ENCODE data around the gene SLC16A4.
A peak's percentile ranks its signal among the peaks of the same experiment; 100 is the strongest.

The SLC16A4 gene

DNA sequence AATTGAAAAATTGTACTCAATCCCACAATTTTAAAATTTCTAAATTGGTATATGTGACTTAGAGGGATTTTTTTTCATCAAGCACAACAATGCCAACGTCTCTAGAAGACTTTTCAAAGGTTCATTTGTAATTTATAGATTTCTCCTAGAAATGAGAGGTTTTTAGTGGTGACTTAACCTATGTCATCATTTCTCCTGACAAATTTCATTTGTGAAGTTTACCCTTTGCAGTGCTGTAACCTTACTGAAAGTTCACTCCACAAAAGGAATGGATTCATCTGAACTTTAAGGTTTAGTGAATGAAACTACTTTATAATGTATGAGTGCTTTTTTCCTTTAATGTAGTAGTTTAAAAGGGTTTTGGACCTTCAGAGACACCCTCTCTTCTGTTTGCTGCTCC, 35.5 kb downstream of the SLC16A4 start:
- no peak for DNase-seq

DNA sequence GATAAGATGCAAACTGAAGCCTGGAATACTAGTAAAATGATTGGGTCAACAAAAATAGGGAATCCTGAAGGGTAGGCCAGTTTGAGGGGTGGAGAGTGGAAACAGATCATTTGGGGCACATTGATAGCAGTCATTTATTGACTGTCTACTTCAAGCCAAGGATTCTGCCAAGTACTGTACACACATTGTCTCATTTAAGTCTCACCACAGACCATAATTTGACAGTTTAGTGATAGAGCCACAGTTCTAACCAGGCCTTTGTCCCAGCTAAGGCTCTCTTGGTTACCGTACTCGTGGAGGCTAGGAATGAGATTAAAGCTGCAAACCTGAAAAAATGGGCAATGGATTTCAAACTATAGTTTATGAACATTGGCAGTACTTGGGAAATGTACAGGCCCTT, 40.5 kb downstream of the SLC16A4 start:
- DNase-seq, result no peak

DNA sequence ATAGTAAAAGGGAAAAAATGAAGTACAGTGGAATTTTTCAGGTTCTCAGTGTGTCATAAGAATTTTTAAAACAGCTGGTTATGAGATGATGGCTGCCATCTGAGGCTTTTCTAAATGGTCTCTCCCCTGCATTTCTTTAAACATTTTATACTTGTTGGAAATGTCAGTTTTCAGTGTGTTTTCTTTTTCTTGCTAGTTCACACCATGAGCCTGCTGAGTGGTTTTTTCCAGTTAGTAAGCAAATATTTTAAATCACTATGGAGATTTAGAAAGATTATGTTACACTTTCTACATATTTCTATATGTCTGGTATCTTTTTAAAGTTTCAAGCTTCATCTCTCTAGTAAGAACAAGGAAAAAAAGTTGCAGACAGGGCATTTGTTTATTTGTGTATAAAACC, 42.1 kb downstream of the SLC16A4 start:
- no peak for DNase-seq

DNA sequence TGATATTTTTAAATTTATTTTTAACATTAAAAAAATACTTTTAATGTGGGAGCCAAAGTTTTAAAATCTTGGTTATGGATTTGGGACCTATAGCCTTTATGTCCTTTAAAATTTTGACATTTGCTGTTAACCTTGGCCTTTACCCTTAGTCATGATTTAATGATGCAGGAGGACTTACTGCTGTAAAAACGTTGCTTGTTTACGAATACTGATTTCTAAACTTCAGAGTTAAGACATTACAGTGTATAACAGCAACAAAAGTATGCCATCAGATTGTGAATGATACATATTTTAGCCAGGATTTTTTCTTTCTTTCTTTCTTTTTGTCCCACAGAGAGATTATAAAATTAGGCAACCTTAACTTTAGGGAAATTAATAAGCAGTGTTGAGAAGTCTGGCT, 42.8 kb downstream of the SLC16A4 start:
- DNase-seq, result no peak

DNA sequence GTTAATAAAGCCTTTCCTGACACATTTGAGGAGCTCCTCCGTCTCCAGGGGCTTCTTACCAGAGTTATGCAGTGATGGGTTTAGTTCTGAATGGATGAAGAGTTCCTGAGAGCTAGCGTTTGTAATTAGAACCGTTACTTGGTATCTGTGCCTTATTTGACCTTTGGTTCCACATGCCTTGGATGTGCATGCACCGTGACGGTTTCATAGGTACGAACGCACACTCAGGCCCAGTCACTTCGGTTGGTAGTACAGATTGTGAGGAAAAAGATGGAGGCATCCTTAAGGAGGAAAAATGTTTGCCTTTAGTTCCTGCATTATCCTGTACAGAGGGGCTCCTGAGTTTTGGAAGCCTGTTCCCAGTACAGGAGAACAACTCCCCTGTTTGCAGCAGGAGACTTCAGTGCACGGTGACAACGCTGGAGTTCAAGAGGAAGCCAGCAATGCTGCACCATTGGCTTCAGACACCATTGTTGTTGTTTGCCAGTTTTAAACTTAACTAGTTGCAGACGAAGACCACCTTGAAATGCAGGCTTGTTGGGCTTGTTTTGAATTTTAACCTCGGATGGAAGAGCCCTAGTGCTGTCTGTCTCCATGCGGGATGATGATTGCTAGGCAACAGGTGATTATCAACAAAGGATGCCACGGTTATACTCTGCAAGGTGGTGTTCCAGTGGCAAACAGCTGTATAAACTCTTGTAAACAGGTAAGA, 43.5 kb downstream of the SLC16A4 start:
- no peak for DNase-seq

DNA sequence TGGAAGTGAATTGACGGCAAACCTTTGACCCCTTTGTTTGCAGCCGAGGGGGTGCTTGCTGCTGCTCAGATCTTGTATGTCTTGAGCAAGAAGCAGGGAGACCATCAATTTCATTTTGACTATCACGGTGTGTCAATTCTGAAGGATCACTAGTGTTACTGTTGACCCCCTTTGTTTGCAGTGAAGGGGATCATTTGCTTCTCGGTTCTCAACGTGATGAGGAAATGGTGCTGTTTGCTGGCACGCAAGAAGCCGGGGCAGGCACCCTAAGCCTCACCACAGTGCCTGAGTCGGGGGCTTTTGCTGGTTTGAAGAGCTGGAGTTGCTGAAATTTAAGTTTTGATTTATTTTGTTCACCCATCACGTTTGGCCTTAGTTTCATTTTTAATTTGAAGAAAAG, 44.1 kb downstream of the SLC16A4 start:
- DNase-seq, result no peak

DNA sequence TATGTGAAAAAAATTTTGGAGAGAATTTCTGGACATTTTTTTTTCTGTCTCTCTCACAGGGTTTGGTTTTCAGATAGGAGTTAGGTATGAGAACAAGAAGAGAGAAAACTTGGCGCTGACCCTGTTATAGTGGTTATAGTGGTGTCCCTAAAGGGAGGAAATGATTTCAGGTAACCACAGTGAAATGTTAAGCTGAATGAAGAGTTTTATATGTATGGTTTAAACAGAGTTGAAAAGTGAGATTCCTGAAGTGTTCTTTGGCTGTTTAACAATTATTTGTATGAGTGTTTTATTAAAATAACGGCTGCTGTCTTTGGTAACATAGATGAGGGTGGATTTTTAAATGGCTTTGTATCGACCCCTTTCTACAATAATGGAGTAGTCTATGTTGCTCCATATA, 45.3 kb downstream of the SLC16A4 start:
- DNase-seq, result no peak

DNA sequence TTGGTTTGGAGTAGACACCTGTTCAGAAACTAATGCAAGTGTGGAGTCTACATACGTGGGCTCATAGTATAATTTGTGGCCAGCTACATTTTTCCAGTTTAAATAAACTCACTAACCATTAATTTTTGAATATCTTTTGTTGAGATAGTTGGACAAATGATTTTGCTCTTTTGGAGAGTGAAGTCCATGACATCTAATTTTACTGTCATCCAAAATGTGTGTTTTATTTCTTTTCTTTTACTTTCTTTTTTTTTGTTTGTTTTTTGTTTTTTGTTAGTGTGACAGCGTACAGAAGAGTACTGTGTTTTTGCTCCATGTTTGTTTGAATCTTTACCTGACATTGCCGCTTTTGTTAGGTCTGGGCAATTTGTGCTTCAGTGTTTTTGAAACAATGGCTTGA, 46.7 kb downstream of the SLC16A4 start:
- DNase-seq, result no peak

DNA sequence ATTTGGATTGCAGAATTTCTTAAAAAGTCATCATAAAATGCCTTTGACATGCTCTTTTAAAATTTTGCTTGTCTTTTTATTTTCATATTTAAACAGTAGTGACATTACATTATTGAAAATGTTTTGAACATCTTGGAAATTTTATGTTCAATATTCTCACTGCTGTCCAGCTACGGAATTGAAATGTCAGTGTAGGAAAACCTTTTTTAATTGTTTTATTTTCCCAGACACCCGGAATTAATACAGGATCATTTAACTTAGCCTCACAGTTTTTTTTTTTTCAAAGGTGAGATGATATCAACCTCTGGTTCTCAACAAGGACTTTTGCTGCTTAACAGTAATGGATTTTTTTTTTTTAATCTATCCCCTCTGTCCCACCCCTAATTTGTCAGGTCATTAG, 47.6 kb downstream of the SLC16A4 start:
- no peak for DNase-seq

DNA sequence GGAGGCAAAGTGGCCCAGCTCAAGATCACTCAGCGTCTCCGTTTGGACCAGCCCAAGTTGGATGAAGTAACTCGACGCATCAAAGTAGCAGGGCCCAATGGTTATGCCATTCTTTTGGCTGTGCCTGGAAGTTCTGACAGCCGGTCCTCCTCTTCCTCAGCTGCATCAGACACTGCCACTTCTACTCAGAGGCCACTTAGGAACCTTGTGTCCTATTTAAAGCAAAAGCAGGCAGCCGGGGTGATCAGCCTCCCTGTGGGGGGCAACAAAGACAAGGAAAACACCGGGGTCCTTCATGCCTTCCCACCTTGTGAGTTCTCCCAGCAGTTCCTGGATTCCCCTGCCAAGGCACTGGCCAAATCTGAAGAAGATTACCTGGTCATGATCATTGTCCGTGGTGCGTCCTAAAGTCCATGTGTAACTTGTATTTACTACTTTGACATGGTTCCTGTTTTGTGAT, 48.9 kb downstream of the SLC16A4 start:
- DNase-seq, result no peak

DNA sequence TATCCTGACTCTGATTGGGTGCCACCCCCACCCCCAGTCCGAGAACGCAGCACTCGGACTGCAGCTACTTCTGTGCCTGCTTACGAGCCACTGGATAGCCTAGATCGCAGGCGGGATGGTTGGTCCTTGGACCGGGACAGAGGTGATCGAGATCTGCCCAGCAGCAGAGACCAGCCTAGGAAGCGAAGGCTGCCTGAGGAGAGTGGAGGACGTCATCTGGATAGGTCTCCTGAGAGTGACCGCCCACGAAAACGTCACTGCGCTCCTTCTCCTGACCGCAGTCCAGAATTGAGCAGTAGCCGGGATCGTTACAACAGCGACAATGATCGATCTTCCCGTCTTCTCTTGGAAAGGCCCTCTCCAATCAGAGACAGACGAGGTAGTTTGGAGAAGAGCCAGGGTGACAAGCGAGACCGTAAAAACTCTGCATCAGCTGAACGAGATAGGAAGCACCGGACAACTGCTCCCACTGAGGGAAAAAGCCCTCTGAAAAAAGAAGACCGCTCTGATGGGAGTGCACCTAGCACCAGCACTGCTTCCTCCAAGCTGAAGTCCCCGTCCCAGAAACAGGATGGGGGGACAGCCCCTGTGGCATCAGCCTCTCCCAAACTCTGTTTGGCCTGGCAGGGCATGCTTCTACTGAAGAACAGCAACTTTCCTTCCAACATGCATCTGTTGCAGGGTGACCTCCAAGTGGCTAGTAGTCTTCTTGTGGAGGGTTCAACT, 49.5 kb downstream of the SLC16A4 start:
- no peak for DNase-seq

DNA sequence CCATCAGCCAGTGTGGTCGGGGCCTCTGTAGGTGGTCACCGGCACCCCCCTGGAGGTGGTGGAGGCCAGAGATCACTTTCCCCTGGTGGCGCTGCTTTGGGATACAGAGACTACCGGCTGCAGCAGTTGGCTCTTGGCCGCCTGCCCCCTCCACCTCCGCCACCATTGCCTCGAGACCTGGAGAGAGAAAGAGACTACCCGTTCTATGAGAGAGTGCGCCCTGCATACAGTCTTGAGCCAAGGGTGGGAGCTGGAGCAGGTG, 50.7 kb downstream of the SLC16A4 start:
- no peak for DNase-seq

DNA sequence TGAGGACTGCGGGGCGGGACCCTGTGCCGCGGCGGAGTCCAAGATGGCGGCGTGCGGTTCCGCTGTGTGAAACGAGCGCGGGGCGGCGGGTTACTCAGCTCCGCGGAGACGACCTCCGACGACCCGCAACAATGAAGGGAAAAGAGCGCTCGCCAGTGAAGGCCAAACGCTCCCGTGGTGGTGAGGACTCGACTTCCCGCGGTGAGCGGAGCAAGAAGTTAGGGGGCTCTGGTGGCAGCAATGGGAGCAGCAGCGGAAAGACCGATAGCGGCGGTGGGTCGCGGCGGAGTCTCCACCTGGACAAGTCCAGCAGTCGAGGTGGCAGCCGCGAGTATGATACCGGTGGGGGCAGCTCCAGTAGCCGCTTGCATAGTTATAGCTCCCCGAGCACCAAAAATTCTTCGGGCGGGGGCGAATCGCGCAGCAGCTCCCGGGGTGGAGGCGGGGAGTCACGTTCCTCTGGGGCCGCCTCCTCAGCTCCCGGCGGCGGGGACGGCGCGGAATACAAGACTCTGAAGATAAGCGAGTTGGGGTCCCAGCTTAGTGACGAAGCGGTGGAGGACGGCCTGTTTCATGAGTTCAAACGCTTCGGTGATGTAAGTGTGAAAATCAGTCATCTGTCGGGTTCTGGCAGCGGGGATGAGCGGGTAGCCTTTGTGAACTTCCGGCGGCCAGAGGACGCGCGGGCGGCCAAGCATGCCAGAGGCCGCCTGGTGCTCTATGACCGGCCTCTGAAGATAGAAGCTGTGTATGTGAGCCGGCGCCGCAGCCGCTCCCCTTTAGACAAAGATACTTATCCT, 51.2 kb downstream of the SLC16A4 start:
- DNase-seq, result peak; percentile 66

DNA sequence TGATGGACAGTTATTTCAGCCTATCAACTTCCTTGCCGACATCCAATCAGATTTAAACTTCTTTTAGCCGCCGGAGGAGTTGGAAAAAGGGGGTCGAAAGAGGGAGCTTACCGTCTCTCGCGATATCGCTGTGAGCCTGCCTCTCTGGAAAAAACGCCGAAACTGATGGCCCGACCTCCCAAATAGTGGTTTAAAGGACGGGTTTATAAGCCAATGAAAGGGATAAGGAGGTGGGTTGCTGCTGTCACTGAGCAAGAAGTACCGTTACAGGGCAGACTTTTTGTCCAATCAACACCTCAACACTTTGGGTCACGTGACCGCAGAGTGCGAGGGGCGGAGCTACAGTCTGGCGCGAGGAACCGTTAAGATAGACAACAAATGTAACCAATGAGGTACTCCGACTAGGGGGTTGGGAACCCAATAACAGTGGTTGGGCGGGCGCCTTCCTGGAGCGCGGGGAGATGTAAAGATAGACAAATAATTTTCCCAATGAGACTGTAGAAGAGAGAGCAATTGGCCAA, 51.9 kb downstream of the SLC16A4 start, which contains the start of gene RBM15:
Gene RBM15, plus strand, starts transcription at position 492 of the 521 bp plus-strand sequence. Its CDS starts 29 bp downstream, at position 521.
- DNase-seq, result peak; percentile 100

DNA sequence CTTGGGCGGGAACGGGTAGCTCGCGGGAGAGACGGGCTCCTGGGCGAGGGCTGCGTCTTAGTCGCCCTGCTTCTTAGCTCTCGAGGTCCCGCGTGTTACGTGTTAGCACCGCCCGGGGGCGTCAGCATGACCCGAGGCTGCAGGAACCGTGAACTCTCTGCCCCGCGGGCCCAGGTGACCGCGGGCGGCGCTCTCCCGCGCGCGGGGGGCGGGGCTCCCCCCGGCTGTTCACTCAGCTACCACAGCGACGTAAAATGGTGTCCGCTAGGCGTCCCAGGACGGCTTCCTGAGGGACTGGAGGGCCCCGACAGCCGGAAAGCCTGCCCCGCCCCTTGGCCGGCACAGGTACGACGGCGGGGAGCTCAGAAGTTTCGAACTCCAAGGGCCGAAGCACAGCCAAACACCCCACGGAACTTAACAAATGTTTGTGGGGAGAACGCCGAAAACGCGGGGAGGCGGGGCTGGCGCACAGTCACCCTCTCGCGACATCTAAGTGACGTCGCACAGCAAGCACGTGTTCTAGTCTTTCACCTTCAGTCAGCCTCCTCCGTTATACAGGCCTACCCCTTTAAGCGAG, 52.4 kb downstream of the SLC16A4 start:
- peak; percentile 95 for DNase-seq

DNA sequence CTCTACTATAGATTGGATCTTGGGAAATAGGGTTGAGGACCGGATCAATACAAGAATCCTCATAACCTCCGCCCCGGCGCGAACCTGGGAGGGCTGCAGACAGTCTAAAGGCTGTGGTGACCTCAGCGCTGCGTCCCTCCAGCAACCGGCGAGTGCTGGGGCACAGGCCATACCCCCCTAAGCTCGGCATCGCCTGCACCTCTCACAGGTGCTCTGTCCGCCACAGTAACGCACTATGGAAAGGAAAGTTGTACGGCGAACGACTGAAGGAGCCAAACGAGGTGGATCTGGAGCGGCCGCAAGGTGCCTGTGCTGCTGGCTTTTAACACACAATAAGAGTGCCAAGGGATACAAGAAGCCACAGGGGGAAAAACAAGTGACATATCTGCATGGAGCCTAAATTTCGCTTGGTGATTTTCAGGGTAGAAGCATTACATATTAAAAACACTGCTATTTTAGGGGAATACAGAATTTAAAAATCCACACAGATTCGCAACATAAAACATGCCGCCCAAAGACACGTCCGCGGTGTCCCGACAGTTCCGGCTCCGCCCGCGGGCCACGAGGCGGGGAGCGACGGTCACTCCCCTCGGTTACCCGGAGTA, 53.0 kb downstream of the SLC16A4 start:
- no peak for DNase-seq

DNA sequence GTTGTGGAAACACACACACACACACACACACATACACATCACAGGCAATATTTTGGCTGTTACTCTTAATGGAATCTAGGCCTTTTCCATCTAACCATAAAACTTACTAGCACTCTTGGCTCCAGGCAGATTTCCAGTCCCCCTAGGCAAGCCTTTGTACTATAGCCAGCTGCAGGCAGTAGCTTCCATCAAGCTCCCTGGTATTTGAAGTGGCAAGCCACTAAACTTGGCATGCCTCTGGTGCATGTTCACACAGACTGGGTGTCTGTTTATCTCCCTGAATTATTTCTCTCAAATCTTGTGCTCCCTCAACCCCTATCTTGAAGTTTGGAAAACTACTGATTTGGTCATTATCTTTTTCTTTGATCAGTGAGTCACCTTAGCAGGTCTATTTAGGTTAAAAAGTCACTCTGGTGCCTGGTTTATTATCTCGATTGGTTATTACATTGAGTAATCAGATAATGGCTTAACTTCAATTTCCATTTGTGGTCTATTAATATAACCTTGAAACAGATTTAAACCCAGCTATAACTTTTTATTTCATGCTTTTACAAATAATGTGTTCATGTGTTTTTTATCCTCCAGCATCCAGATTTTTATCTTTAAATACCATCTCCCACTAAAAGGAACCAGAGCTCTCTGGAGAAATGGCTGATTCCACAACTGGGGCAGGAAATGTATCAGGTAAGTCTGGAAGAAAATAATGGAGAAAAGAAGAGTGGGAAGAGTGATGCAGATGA, 54.4 kb downstream of the SLC16A4 start:
- no peak for DNase-seq

DNA sequence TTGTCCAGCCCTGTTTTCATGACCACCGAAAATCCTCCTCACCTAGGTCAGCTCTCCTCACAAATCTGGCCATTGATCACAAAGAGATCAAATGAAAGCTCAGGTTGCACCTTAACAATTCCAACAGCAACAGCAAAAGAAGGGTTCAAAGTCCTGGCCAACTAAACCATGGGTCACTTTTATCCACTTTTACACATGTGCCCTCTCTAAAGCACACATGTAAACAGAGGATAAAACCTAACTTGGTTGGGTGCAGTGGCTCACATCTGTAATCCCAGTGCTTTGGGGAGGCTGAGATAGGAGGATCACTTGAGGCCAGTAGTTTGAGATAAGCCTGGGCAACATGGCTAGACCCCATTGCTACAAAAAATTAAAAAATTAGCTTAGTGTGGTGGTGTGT, 55.6 kb downstream of the SLC16A4 start:
- no peak for DNase-seq

DNA sequence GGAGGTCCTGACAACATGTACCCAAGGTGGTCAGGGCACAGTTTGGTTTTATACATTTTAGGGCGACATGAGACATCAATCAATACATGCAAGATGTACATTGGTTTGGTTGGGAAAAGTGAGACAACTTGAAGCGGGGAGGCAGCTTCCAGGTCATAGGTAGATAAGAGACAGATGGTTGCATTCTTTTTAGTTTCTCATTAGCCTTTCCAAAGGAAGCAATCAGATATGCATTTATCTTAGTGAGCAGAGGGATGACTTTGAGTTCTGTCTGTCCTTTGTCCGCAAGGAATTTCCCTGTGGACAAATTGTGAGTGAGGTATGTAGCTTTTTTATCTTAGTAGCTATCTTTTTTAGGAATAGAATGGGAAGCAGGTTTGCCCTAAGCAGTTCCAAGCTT, 62.1 kb downstream of the SLC16A4 start:
- no peak for DNase-seq

DNA sequence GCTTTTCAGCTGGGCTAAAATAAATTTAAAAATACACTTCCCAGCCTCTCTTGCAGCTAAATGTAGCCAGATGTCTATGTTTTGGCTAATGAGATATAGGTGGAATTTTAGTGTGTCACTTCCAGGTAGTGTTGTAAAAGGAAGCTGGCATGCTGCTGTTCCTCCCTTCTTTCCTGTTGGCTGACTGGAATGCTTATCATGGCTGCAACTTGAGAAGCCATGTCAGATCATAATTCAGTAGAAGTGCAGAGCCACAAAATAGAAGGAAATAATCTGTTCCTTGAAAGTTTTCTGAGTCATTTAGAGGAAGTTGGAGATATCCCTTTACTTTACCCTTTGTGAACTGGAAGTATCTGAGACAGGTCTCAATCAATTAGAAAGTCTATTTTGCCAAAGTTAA, 62.6 kb downstream of the SLC16A4 start:
- no peak for DNase-seq

DNA sequence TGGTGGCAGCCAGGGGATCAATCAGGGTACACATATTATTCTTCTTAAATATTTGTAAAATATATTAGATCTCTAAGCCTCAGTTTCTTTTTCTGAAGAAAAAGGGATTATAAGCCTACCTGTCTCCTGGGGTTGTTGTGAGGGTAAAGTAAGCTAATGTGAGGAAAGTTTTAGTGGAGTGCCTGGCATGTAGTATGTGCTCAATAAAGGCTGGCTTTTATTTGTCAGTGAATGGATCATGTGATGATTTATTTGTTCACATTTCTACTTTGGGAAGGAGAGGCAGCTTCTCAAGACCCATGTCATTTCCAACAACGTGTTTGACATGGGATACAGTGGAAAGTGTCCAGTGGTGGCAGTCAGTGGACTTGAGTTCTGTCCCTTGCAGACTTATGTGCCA, 64.0 kb downstream of the SLC16A4 start:
- no peak for DNase-seq

DNA sequence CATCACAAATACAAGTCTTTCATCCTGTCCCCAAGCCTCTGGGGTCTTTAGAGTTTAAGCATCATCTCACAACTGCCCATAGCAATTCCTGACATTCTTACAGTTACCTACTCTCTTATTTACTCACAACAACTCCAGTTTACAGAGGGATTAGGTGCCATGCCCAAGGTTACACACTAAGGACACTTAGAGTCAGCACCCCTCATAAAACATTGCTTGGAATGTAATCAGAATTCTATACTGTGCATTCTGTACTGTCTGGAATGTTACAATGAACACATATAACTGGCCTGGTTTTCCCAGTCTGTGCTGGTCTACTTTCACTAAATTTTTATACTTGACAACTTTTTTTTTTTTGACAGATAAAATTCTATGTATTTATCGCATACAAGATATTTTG, 66.2 kb downstream of the SLC16A4 start:
- no peak for DNase-seq

Data from CD4-positive, alpha-beta T cell treated with Interleukin-17A for 1 hour (primary cell).